Loucy (cell line): ENCODE measurements around the gene HYPK.
"Not testable (repeated sequence)": the region's sequence is repeated elsewhere in the genome, so short reads cannot be mapped to it uniquely, and the experiment has no call there.

Experiments
- H2AFZ ChIP-seq: fragments of 200-600 bp; sonication (generic); 2 replicates; pipeline ENCODE4 v1.6.0; 2016; ENCODE audit warnings: antibody characterized with exemption, mild to moderate bottlenecking, low read length, moderate library complexity
- H3F3A ChIP-seq: fragments of 200-600 bp; 2 replicates; pipeline ENCODE4 v1.6.0; 2016; ENCODE audit warnings: antibody characterized with exemption, low read depth, mild to moderate bottlenecking
- H3K27me3 ChIP-seq: fragments of 200-600 bp; sonication (generic); 2 replicates; pipeline ENCODE4 v1.6.1; 2014; ENCODE audit warnings: low read length, mild to moderate bottlenecking; ENCODE audit not compliant: insufficient read depth, poor library complexity, severe bottlenecking
- H3K36me3 ChIP-seq: fragments of 200-600 bp; sonication (generic); 2 replicates; pipeline ENCODE4 v1.6.1; 2016; ENCODE audit warnings: low read length; ENCODE audit not compliant: insufficient read depth
- H3K4me1 ChIP-seq: fragments of 200-600 bp; sonication (generic); 2 replicates; pipeline ENCODE4 v1.5.1; 2014; ENCODE audit warnings: low read length, mild to moderate bottlenecking; ENCODE audit not compliant: insufficient read depth, poor library complexity, severe bottlenecking
- H3K4me2 ChIP-seq: fragments of 200-600 bp; sonication (generic); 2 replicates; pipeline ENCODE4 v1.6.0; 2014; ENCODE audit warnings: antibody characterized with exemption, low read length, low read depth, mild to moderate bottlenecking; ENCODE audit not compliant: poor library complexity, severe bottlenecking
- H3K4me3 ChIP-seq: fragments of 200-600 bp; sonication (generic); 2 replicates; pipeline ENCODE4 v1.5.1; 2014; ENCODE audit warnings: low read length, mild to moderate bottlenecking, mixed read lengths; ENCODE audit not compliant: poor library complexity, severe bottlenecking
- H3K79me2 ChIP-seq: fragments of 200-600 bp; sonication (generic); 2 replicates; pipeline ENCODE4 v1.6.1; 2014; ENCODE audit warnings: low read length; ENCODE audit not compliant: insufficient read depth
- H3K9ac ChIP-seq: fragments of 200-600 bp; sonication (generic); 2 replicates; pipeline ENCODE4 v1.6.0; 2014; ENCODE audit warnings: mild to moderate bottlenecking, low read depth, low read length, moderate library complexity; ENCODE audit not compliant: poor library complexity, severe bottlenecking
- H3K9me2 ChIP-seq: fragments of 200-600 bp; sonication (generic); replicated peaks from 2 replicates; pipeline ENCODE4 v1.6.1; 2016; ENCODE audit warnings: low read depth, low read length, mixed read lengths
- H3K9me3 ChIP-seq: fragments of 200-600 bp; sonication (generic); 2 replicates; pipeline ENCODE4 v1.6.1; 2014; ENCODE audit warnings: mild to moderate bottlenecking, antibody characterized with exemption, low read length, low read depth; ENCODE audit not compliant: insufficient read depth
- H4K20me1 ChIP-seq: fragments of 200-600 bp; sonication (generic); 2 replicates; pipeline ENCODE4 v1.6.0; 2014; ENCODE audit warnings: antibody characterized with exemption, low read length, mild to moderate bottlenecking; ENCODE audit not compliant: insufficient read depth, poor library complexity, severe bottlenecking
- EZH2phosphoT487 ChIP-seq: fragments of 200-600 bp; IDR thresholded peaks from 2 replicates; pipeline ENCODE4 v1.6.1; 2018; ENCODE audit warnings: antibody characterized with exemption, mild to moderate bottlenecking, moderate library complexity, borderline replicate concordance
- TF ChIP-seq, protein P1 (sequence below): fragments of 200-600 bp; sonication (generic); conservative IDR thresholded peaks from 2 replicates; pipeline ENCODE4 v1.5.1; 2014; ENCODE audit warnings: mild to moderate bottlenecking, antibody characterized with exemption, low read length

Gene HYPK

DNA sequence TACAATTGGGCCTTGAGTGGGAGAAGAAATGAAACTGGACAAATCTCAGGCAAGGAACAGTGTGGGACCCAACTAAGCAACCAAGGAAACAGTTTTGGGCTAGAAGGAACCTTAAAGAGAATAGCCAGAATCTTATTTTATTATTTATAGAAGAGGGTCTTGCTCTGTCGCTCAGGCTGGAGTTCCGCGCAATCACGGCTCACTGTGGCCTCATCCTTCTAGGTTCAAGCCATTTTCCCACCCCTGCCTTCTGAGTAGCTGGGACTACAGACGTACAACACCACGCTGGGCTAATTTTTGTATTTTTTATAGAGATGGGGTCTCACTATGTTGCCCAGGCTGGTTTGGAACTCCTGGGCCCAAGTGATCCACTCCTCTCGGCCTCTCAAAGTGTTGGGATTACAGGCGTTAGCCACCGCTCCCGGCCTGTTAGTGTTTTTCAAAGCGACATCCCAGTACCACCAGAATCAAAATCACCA is 25.7 kb downstream of the HYPK start:
- H3K9me3 ChIP-seq, result no peaks in the 10 kb centered on the region
- TF ChIP-seq, protein P1, sequence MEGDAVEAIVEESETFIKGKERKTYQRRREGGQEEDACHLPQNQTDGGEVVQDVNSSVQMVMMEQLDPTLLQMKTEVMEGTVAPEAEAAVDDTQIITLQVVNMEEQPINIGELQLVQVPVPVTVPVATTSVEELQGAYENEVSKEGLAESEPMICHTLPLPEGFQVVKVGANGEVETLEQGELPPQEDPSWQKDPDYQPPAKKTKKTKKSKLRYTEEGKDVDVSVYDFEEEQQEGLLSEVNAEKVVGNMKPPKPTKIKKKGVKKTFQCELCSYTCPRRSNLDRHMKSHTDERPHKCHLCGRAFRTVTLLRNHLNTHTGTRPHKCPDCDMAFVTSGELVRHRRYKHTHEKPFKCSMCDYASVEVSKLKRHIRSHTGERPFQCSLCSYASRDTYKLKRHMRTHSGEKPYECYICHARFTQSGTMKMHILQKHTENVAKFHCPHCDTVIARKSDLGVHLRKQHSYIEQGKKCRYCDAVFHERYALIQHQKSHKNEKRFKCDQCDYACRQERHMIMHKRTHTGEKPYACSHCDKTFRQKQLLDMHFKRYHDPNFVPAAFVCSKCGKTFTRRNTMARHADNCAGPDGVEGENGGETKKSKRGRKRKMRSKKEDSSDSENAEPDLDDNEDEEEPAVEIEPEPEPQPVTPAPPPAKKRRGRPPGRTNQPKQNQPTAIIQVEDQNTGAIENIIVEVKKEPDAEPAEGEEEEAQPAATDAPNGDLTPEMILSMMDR, result no peak
- no peak for TF ChIP-seq EZH2phosphoT487
- no peaks in the 10 kb centered on the region for H3K36me3 ChIP-seq
- no peaks in the 10 kb centered on the region for H3K27me3 ChIP-seq
- H3K9me2 ChIP-seq, result no peaks in the 10 kb centered on the region
- H2AFZ ChIP-seq, result no peak overlapping the region
- peaks cover 18% of the 10 kb centered on the region for H4K20me1 ChIP-seq
- H3K4me1 ChIP-seq, result peaks cover 55% of the 10 kb centered on the region
- peak overlapping the region; percentile 96 for H3K4me3 ChIP-seq
- peak overlapping the region; percentile 75 for H3K4me2 ChIP-seq
- H3K79me2 ChIP-seq, result peaks cover 87% of the 10 kb centered on the region
- H3K9ac ChIP-seq, result peak overlapping the region; percentile 88
- no peaks in the 10 kb centered on the region for H3F3A ChIP-seq

DNA sequence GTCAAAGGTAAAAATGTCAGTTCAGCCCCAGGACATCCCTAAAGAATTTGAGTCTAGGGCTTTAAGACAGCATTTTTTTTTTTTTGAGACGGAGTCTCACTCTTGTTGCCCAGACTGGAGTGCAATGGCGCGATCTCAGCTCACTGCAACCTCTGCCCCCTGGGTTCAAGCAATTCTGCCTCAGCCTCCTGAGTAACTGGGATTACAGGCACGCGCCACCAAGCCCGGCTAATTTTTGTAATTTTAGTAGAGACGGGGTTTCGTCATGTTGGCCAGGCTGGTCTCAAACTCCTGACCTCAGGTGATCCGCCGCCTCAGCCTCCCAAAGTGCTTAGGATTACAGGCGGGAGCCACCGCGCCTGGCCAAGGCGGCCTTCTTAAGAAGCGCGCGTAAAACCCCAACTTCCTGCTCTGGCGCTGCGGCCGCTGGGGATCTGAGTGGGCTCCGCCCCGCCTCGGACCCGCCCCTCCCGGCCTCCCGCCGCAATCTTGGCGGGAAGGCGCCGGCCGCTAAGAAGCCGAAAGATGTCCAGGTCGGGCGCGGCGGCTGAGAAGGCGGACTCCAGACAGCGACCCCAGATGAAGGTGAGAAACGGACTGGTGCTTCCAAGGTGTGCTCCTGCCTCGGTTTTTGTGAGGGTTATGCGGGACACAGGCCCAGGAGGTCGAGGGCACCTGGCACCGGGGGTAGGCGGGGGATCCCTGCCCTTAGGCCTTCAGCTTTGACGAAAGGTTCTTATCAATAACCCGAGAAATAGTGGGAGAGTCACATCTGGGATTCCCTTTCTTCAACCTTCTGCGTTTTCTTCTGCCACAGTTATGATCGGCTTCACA is 26.3 kb downstream of the HYPK start, which contains the start of gene WDR76:
Gene WDR76, plus strand, starts transcription at position 495 of the 834 bp plus-strand sequence. Its CDS starts 31 bp downstream, at position 526.
- no peaks in the 10 kb centered on the region for H3K27me3 ChIP-seq
- H3K9me3 ChIP-seq, result no peaks in the 10 kb centered on the region
- H3K79me2 ChIP-seq, result peaks cover 87% of the 10 kb centered on the region
- H3K9ac ChIP-seq, result peak within 1 kb of the TSS; percentile 88
- H2AFZ ChIP-seq, result peak within 1 kb of the TSS; percentile 99
- TF ChIP-seq EZH2phosphoT487, result no peak
- TF ChIP-seq, protein P1, result no peak
- peaks cover 54% of the 10 kb centered on the region for H3K4me1 ChIP-seq
- H3K4me2 ChIP-seq, result peak within 1 kb of the TSS; percentile 75
- no peaks in the 10 kb centered on the region for H3K9me2 ChIP-seq
- no peaks in the 10 kb centered on the region for H3F3A ChIP-seq
- H3K36me3 ChIP-seq, result no peaks in the 10 kb centered on the region
- peak within 1 kb of the TSS; percentile 96 for H3K4me3 ChIP-seq
- peaks cover 11% of the 10 kb centered on the region for H4K20me1 ChIP-seq

GRCh38 chr15:43828061-43828657 is 27.8 kb downstream of the HYPK start:
- no peaks in the 10 kb centered on the region for H3K9me2 ChIP-seq
- TF ChIP-seq EZH2phosphoT487, result no peak
- TF ChIP-seq, protein P1, result no peak
- peak overlapping the region; percentile 86 for H3K4me3 ChIP-seq
- H3F3A ChIP-seq, result no peaks in the 10 kb centered on the region
- H3K36me3 ChIP-seq, result no peaks in the 10 kb centered on the region
- peak overlapping the region; percentile 75 for H3K4me2 ChIP-seq
- H3K9me3 ChIP-seq, result no peaks in the 10 kb centered on the region
- peak overlapping the region; percentile 88 for H3K9ac ChIP-seq
- peaks cover 53% of the 10 kb centered on the region for H3K4me1 ChIP-seq
- H2AFZ ChIP-seq, result peak overlapping the region; percentile 34; the same call in 1 of the 2 replicates
- peaks cover 88% of the 10 kb centered on the region for H3K79me2 ChIP-seq
- no peaks in the 10 kb centered on the region for H3K27me3 ChIP-seq
- H4K20me1 ChIP-seq, result peaks cover 6% of the 10 kb centered on the region

DNA sequence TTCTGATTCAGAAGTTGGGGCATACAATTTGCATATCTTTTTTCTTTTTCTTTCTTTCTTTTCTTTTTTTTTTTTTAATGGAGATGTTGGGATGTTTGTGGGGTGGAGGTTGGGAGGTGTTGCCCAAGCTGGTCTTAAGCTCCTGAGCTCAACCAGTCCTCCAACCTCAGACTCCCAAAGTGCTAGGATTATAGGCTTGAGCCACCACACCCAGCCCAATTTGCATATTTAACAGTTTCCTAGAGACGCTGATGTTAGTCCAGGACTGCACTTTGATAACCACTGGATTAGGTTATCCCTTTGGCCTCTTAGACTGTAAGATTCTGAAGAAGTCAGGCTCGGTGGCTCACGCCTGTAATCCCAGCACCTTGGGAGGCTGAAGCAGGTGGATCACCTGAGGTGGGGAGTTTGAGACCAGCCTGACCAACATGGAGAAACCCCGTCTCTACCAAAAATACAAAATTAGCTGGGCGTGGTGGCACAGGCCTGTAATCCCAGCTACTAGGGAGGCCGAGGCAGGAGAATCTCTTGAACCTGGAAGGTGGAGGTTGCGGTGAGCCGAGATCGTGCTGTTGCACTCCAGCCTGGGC is 29.6 kb downstream of the HYPK start:
- H3K9me3 ChIP-seq, H3K9me2 ChIP-seq, H3K36me3 ChIP-seq, H3K27me3 ChIP-seq, H3F3A ChIP-seq, H2AFZ ChIP-seq, H4K20me1 ChIP-seq: not testable (repeated sequence)
- Histone ChIP-seq H3K9ac (peak overlapping the region; percentile 88), H3K4me1 (peaks cover 44% of the 10 kb centered on the region), H3K79me2 (peaks cover 92% of the 10 kb centered on the region), H3K4me2 (peak overlapping the region; percentile 75), H3K4me3 (peak overlapping the region; percentile 86)
